ENCODE measurements around the gene COL6A5. TPM values are rescaled to one million over a fixed set of nuclear protein-coding genes. Genes with fewer than 3 reads are reported as not detected.

COL6A5 gene
- total RNA-seq, 6 experiments from 2014 or later = not detected

DNA sequence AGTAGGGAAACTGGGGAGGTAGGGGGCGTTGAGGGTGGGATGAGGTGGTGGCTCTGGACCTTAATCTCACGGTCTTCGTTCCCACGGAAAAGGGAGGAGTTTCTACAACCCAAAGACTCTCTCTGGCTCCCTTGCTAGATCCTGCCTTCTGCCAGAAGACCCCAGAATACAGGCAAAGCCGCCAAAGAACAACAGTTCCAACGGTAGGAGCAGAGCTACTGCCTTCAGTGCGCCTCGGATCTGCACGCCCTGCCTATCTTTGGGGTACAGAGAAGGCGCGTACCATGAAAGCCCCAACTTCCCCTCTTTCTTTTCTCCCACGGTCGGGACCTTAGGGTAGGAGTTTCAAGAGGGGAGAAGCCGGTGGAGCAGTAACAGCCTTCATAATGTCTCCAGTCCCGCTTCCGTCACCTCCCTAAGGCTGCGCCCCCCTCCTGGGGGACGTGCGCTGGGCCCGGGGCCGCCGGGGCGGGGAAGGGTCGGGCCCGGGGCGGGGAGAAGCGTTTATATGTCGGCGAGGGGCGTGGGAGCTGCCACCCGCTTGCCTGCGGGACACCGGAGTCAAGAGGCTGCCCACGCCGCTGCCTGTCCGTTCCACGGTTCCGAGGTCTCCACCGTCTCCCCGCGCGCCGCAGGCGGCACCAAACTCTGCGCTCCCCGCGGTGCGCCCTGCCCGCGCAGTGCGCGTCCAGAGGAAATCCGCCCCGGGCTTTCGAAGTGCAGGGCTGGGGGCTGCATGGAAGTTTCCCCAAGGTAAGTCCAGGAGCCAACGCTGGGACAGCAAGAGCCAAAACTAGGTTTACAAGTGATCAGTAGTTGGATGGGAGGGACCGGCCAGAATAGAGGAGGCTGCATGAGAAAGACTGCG, 171.4 kb downstream of the COL6A5 start, which contains the start of gene COL6A6:
Gene COL6A6 (plus strand): TSS at position 533 of the 868 bp plus-strand sequence. CDS start 43,188 bp downstream, outside the sequence.
- DNase-seq = no peak
- H3K36me3 Mint-ChIP-seq (ENCODE audit: low read depth) = peaks cover 6% of the 10 kb centered on the region; the same call in 1 of the 2 replicates
- H3K27me3 Mint-ChIP-seq (ENCODE audit: insufficient read depth) = no peaks in the 10 kb centered on the region; the same call in 1 of the 2 replicates
- no peak for TF ChIP-seq CTCF (IDR thresholded peaks at IDR 0.05)
- H3K9me3 Mint-ChIP-seq = peaks cover 30% of the 10 kb centered on the region
- H3K4me3 Mint-ChIP-seq = no peak within 1 kb of the TSS
- no peak within 1 kb of the TSS for H3K27ac Mint-ChIP-seq
- H3K4me1 Mint-ChIP-seq (ENCODE audit: low read depth) = no peaks in the 10 kb centered on the region

DNA sequence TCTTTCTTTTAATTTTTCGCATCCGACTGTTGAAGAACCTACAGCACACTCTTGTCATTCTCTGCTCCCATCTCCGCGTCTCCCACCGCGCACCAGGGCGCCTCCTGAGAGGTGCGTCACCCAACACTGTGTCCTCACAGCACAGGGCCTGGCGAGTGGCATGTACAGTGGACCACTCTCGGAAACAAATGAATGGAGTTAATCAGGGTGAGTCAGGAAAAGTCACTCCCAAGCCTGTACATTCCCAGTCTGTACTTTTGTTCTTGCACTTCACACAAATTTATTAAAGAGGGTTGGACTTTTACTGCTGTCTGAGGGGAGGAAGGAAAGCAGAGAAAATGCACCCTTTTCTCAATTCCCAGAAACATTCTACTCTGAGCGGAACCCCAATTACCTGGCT, 172.1 kb downstream of the COL6A5 start:
- Mint-ChIP-seq H3K27ac (no peak overlapping the region), H3K36me3 (ENCODE audit: low read depth) (peaks cover 6% of the 10 kb centered on the region; the same call in 1 of the 2 replicates), H3K4me1 (ENCODE audit: low read depth) (no peaks in the 10 kb centered on the region), H3K4me3 (no peak overlapping the region), H3K27me3 (ENCODE audit: insufficient read depth) (no peaks in the 10 kb centered on the region; the same call in 1 of the 2 replicates), H3K9me3 (peaks cover 30% of the 10 kb centered on the region)
- no peak for DNase-seq
- no peak for TF ChIP-seq CTCF (IDR thresholded peaks at IDR 0.05)

- no peak overlapping the region for H3K27ac Mint-ChIP-seq
- H3K27me3 Mint-ChIP-seq (ENCODE audit: insufficient read depth) = peaks cover 2% of the 10 kb centered on the region
- DNase-seq = no peak
- no peak overlapping the region for H3K4me3 Mint-ChIP-seq
- no peak for TF ChIP-seq CTCF (IDR thresholded peaks at IDR 0.05)
- peaks cover 12% of the 10 kb centered on the region; the same call in 1 of the 2 replicates for H3K36me3 Mint-ChIP-seq (ENCODE audit: low read depth)
- no peaks in the 10 kb centered on the region for H3K4me1 Mint-ChIP-seq (ENCODE audit: low read depth)
- H3K9me3 Mint-ChIP-seq = peaks cover 33% of the 10 kb centered on the region
Measured at GRCh38 chr3:130519754-130520153, 174.3 kb downstream of the COL6A5 start.

GRCh38 chr3:130522399-130522798, 176.9 kb downstream of the COL6A5 start:
- TF ChIP-seq CTCF (IDR thresholded peaks at IDR 0.05) = no peak
- no peaks in the 10 kb centered on the region for H3K4me1 Mint-ChIP-seq (ENCODE audit: low read depth)
- DNase-seq = no peak
- H3K27me3 Mint-ChIP-seq (ENCODE audit: insufficient read depth) = peaks cover 2% of the 10 kb centered on the region
- H3K9me3 Mint-ChIP-seq = peaks cover 35% of the 10 kb centered on the region
- no peak overlapping the region for H3K27ac Mint-ChIP-seq
- peaks cover 11% of the 10 kb centered on the region; the same call in 1 of the 2 replicates for H3K36me3 Mint-ChIP-seq (ENCODE audit: low read depth)
- H3K4me3 Mint-ChIP-seq = no peak overlapping the region

GRCh38 chr3:130527426-130527825, 182.0 kb downstream of the COL6A5 start:
- peaks cover 7% of the 10 kb centered on the region; the same call in 1 of the 2 replicates for H3K36me3 Mint-ChIP-seq (ENCODE audit: low read depth)
- no peak overlapping the region for H3K27ac Mint-ChIP-seq
- no peak for DNase-seq
- H3K4me1 Mint-ChIP-seq (ENCODE audit: low read depth) = no peaks in the 10 kb centered on the region
- TF ChIP-seq CTCF (IDR thresholded peaks at IDR 0.05) = no peak
- H3K9me3 Mint-ChIP-seq = peaks cover 29% of the 10 kb centered on the region
- peaks cover 3% of the 10 kb centered on the region; the same call in 1 of the 2 replicates for H3K27me3 Mint-ChIP-seq (ENCODE audit: insufficient read depth)
- H3K4me3 Mint-ChIP-seq = no peak overlapping the region
